Measurements from ENCODE around the gene OR6C1. TPM values are rescaled to one million over a fixed set of nuclear protein-coding genes. Genes with fewer than 3 reads are reported as not detected.
"Not testable (repeated sequence)": the region's sequence is repeated elsewhere in the genome, so short reads cannot be mapped to it uniquely, and the experiment has no call there.

Gene OR6C1
- total RNA-seq, 1 experiment from 2014 or later = not detected

DNA sequence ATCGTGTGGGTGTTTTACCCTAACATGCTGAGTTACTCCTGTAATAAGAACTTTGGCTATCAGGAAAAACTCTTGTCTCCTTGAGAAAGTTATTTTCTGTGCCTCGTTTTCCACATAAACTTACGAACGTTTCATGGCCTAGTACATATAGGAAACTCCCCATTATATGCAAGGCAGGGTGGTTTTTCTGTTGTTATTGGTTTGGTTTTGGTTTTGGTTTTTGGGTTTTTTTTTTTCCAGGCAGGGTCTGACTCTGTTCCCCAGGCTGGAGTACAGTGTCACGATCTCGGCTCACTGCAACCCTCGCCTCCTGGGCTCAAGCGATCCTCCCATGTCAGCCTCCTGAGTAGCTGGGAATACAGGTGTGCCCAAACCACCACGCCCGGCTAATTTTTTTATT, 21.9 kb downstream of the OR6C1 start:
- Mint-ChIP-seq H3K4me1 (peaks cover 12% of the 10 kb centered on the region), H3K27ac (no peak overlapping the region), H3K9me3 (no peaks in the 10 kb centered on the region), H3K4me3 (no peak overlapping the region), H3K27me3 (ENCODE audit: low read depth) (no peaks in the 10 kb centered on the region; the same call in 1 of the 2 replicates), H3K36me3 (no peaks in the 10 kb centered on the region)
- no peak for ATAC-seq
- DNase-seq (ENCODE audit: low spot score) = no peak
- ChIA-PET CTCF (no interaction called here), POLR2A (no interaction called here)
- TF ChIP-seq, protein P1, sequence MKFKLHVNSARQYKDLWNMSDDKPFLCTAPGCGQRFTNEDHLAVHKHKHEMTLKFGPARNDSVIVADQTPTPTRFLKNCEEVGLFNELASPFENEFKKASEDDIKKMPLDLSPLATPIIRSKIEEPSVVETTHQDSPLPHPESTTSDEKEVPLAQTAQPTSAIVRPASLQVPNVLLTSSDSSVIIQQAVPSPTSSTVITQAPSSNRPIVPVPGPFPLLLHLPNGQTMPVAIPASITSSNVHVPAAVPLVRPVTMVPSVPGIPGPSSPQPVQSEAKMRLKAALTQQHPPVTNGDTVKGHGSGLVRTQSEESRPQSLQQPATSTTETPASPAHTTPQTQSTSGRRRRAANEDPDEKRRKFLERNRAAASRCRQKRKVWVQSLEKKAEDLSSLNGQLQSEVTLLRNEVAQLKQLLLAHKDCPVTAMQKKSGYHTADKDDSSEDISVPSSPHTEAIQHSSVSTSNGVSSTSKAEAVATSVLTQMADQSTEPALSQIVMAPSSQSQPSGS (CRISPR knock-in tag; IDR thresholded peaks at IDR 0.05; ENCODE audit: borderline replicate concordance, low read depth) = no peak
- TF ChIP-seq ESRRA (CRISPR knock-in tag; IDR thresholded peaks at IDR 0.05; ENCODE audit: borderline replicate concordance) = no peak
- TF ChIP-seq, protein P2, sequence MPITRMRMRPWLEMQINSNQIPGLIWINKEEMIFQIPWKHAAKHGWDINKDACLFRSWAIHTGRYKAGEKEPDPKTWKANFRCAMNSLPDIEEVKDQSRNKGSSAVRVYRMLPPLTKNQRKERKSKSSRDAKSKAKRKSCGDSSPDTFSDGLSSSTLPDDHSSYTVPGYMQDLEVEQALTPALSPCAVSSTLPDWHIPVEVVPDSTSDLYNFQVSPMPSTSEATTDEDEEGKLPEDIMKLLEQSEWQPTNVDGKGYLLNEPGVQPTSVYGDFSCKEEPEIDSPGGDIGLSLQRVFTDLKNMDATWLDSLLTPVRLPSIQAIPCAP (CRISPR knock-in tag; IDR thresholded peaks at IDR 0.05) = no peak
- TF ChIP-seq ZNF138 (CRISPR knock-in tag; conservative IDR thresholded peaks at IDR 0.05) = no peak
- no peak for TF ChIP-seq NR1H2 (CRISPR knock-in tag; IDR thresholded peaks at IDR 0.05)
- TF ChIP-seq MXD4 (CRISPR knock-in tag; IDR thresholded peaks at IDR 0.05; ENCODE audit: borderline replicate concordance) = no peak
- no peak for TF ChIP-seq RORB (CRISPR knock-in tag; IDR thresholded peaks at IDR 0.05)
- TF ChIP-seq, protein P3, sequence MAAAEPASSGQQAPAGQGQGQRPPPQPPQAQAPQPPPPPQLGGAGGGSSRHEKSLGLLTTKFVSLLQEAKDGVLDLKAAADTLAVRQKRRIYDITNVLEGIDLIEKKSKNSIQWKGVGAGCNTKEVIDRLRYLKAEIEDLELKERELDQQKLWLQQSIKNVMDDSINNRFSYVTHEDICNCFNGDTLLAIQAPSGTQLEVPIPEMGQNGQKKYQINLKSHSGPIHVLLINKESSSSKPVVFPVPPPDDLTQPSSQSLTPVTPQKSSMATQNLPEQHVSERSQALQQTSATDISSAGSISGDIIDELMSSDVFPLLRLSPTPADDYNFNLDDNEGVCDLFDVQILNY (CRISPR knock-in tag; IDR thresholded peaks at IDR 0.05) = no peak
- TF ChIP-seq, protein P4, sequence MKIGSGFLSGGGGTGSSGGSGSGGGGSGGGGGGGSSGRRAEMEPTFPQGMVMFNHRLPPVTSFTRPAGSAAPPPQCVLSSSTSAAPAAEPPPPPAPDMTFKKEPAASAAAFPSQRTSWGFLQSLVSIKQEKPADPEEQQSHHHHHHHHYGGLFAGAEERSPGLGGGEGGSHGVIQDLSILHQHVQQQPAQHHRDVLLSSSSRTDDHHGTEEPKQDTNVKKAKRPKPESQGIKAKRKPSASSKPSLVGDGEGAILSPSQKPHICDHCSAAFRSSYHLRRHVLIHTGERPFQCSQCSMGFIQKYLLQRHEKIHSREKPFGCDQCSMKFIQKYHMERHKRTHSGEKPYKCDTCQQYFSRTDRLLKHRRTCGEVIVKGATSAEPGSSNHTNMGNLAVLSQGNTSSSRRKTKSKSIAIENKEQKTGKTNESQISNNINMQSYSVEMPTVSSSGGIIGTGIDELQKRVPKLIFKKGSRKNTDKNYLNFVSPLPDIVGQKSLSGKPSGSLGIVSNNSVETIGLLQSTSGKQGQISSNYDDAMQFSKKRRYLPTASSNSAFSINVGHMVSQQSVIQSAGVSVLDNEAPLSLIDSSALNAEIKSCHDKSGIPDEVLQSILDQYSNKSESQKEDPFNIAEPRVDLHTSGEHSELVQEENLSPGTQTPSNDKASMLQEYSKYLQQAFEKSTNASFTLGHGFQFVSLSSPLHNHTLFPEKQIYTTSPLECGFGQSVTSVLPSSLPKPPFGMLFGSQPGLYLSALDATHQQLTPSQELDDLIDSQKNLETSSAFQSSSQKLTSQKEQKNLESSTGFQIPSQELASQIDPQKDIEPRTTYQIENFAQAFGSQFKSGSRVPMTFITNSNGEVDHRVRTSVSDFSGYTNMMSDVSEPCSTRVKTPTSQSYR (CRISPR knock-in tag; IDR thresholded peaks at IDR 0.05) = no peak
- TF ChIP-seq, protein P5, sequence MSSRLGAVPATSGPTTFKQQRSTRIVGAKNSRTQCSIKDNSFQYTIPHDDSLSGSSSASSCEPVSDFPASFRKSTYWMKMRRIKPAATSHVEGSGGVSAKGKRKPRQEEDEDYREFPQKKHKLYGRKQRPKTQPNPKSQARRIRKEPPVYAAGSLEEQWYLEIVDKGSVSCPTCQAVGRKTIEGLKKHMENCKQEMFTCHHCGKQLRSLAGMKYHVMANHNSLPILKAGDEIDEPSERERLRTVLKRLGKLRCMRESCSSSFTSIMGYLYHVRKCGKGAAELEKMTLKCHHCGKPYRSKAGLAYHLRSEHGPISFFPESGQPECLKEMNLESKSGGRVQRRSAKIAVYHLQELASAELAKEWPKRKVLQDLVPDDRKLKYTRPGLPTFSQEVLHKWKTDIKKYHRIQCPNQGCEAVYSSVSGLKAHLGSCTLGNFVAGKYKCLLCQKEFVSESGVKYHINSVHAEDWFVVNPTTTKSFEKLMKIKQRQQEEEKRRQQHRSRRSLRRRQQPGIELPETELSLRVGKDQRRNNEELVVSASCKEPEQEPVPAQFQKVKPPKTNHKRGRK (CRISPR knock-in tag; IDR thresholded peaks at IDR 0.05; ENCODE audit: borderline replicate concordance) = no peak
- no peak for TF ChIP-seq NR3C1 (CRISPR knock-in tag; conservative IDR thresholded peaks at IDR 0.05; ENCODE audit: low read depth)
- TF ChIP-seq, protein P6, sequence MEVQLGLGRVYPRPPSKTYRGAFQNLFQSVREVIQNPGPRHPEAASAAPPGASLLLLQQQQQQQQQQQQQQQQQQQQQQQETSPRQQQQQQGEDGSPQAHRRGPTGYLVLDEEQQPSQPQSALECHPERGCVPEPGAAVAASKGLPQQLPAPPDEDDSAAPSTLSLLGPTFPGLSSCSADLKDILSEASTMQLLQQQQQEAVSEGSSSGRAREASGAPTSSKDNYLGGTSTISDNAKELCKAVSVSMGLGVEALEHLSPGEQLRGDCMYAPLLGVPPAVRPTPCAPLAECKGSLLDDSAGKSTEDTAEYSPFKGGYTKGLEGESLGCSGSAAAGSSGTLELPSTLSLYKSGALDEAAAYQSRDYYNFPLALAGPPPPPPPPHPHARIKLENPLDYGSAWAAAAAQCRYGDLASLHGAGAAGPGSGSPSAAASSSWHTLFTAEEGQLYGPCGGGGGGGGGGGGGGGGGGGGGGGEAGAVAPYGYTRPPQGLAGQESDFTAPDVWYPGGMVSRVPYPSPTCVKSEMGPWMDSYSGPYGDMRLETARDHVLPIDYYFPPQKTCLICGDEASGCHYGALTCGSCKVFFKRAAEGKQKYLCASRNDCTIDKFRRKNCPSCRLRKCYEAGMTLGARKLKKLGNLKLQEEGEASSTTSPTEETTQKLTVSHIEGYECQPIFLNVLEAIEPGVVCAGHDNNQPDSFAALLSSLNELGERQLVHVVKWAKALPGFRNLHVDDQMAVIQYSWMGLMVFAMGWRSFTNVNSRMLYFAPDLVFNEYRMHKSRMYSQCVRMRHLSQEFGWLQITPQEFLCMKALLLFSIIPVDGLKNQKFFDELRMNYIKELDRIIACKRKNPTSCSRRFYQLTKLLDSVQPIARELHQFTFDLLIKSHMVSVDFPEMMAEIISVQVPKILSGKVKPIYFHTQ (CRISPR knock-in tag; IDR thresholded peaks at IDR 0.05) = no peak
- TF ChIP-seq, protein P7, sequence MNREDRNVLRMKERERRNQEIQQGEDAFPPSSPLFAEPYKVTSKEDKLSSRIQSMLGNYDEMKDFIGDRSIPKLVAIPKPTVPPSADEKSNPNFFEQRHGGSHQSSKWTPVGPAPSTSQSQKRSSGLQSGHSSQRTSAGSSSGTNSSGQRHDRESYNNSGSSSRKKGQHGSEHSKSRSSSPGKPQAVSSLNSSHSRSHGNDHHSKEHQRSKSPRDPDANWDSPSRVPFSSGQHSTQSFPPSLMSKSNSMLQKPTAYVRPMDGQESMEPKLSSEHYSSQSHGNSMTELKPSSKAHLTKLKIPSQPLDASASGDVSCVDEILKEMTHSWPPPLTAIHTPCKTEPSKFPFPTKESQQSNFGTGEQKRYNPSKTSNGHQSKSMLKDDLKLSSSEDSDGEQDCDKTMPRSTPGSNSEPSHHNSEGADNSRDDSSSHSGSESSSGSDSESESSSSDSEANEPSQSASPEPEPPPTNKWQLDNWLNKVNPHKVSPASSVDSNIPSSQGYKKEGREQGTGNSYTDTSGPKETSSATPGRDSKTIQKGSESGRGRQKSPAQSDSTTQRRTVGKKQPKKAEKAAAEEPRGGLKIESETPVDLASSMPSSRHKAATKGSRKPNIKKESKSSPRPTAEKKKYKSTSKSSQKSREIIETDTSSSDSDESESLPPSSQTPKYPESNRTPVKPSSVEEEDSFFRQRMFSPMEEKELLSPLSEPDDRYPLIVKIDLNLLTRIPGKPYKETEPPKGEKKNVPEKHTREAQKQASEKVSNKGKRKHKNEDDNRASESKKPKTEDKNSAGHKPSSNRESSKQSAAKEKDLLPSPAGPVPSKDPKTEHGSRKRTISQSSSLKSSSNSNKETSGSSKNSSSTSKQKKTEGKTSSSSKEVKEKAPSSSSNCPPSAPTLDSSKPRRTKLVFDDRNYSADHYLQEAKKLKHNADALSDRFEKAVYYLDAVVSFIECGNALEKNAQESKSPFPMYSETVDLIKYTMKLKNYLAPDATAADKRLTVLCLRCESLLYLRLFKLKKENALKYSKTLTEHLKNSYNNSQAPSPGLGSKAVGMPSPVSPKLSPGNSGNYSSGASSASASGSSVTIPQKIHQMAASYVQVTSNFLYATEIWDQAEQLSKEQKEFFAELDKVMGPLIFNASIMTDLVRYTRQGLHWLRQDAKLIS (CRISPR knock-in tag; IDR thresholded peaks at IDR 0.05; ENCODE audit: borderline replicate concordance) = no peak
- TF ChIP-seq NFYB (CRISPR knock-in tag; conservative IDR thresholded peaks at IDR 0.05; ENCODE audit: low read depth) = no peak
- no peak for TF ChIP-seq HMGA2 (CRISPR knock-in tag; IDR thresholded peaks at IDR 0.05)
- TF ChIP-seq, protein P8, sequence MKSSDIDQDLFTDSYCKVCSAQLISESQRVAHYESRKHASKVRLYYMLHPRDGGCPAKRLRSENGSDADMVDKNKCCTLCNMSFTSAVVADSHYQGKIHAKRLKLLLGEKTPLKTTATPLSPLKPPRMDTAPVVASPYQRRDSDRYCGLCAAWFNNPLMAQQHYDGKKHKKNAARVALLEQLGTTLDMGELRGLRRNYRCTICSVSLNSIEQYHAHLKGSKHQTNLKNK (CRISPR knock-in tag; IDR thresholded peaks at IDR 0.05) = no peak

DNA sequence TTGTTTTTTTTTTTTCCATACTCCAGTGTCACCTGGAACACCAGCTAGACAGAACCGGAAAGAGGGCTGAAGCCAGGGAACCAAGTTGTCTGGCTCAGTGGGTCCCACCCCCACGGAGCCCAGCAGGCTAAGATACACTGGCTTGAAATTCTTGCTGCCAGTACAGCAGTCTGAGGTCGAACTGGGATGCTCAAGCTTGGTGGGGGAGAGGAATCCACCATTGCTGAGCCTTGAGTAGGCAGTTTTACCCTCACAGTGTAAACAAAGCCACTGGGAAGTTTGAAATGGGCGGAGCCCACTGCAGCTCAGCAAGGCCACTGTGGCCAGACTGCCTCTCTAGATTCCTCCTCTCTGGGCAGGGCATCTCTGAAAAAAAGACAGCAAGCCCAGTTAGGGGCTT, 41.2 kb downstream of the OR6C1 start:
- H3K4me3 Mint-ChIP-seq; H3K36me3 Mint-ChIP-seq; H3K9me3 Mint-ChIP-seq; H3K27me3 Mint-ChIP-seq (ENCODE audit: low read depth); POLR2A ChIA-PET: not testable (repeated sequence)
- ATAC-seq (peak; percentile 58), DNase-seq (ENCODE audit: low spot score) (peak; percentile 46)
- peaks cover 15% of the 10 kb centered on the region for H3K4me1 Mint-ChIP-seq
- H3K27ac Mint-ChIP-seq = peak overlapping the region; percentile 57; the same call in 1 of the 2 replicates
- CTCF ChIA-PET = interaction anchor here (0.9 kb wide), 1 partner anchor 22 kb away, joined by 3 read pairs; no protein-coding TSS in a partner anchor

All from WTC11 (cell line).